ENCODE data around the gene SWT1.
"Not testable (repeated sequence)": the region's sequence is repeated elsewhere in the genome, so short reads cannot be mapped to it uniquely, and the experiment has no call there.

The SWT1 gene

GRCh38 chr1:185293967-185294542, 137.1 kb downstream of the SWT1 start:
- DNase-seq = no peak

GRCh38 chr1:185295091-185295490, 138.1 kb downstream of the SWT1 start:
- DNase-seq = no peak

GRCh38 chr1:185297982-185298381, 141.0 kb downstream of the SWT1 start:
- no peak for DNase-seq

DNA sequence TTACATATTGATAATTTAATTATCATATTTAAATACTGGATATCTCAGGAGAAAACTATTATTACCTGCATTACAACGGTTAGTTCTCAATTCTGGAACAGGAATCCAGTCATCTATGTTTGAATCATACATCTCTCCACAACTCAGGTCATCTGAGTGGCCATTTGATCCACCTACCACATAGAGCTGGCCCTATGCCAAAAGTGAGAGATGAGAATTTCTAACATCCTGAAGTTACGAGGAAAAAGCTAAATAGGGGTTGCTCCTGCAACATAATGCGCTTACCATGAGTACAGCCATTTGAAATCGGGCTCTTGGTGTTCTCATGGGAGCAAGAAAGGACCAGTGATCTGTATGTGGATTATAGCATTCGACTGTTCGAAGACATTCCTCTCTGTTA, 143.2 kb downstream of the SWT1 start:
- DNase-seq = no peak

DNA sequence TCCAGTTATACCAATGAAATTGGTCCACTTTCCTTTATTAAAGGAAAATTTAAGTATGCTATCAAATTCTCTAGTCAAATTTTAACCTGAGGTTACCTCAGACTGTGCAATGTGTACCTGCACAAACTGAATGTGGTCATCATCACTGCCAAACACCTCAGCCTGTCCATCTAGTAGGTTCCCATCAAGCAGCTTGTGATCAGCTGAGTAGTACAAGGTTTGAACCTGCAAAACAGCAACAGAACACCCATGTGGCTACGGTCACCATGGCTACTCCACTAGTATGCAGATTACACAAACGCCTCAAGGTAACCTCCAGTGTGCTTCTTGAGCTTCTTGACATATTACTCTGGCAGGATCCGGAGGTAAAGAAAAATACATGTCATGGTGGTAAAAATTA, 148.5 kb downstream of the SWT1 start:
- no peak for DNase-seq

DNA sequence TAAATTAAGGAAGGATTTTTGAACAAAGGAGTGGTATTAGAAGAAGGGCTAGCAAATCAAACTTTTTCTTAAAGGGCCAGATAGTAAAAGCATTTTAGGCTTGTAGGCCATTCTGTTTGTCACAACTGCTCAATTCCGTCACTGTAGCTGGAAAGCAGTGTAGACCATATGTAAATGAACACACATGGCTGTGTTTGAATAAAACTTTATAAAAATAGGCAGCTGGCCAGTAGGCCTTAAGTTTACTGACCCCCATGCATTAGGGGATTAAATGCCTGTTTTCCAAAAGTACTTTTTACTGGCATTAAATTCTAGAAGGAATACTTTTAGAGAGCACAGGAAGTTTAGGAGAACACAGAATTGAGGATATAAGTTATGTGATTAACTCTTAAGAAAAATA, 151.2 kb downstream of the SWT1 start:
- DNase-seq = no peak

DNA sequence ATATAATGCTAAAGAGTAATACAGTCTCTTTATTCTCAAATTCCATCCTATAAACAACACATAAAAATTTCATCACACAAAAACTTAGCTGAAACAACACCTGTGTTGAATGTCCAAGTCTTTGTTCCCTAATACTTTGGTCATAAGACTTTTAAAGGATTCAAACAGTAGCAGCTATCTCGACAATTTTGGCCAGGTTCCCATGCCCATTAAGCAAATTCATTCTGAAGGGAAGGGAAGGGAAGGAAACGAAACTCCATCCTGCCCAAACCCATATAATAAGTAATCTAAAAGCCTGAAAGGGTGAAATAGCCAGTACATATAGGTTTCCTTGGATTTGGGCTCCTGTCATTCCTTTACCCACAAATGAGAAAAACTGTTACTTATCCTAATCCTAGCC, 152.6 kb downstream of the SWT1 start:
- no peak for DNase-seq

DNA sequence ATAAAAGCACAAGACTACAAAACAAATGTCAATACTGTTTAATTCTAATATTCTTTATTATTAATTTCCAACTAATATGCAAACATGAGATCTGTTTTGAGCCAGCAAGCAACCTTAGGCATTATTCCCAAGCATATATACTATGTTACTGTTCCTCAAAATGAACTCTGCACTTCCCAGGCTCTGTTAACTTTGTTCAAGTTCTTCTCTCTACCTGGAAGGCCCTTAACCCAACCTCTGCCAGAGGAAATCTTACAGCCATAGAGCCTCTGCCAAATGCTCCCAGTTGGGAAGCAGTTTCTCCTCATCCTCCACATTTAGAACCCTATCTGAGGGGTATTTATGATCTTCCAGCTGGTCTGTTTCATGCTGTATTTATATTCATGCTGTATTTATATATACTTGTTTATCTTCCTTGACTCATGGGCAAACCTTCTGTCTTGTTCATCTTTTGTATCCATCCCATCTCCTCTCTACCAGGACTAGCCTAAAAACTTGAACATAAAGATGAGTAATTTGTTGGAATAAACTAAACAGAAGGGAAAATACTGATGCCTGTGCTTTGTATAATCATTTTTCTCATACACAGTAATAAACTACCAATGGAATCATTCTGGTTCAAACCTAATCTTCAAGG, 154.7 kb downstream of the SWT1 start:
- DNase-seq = no peak

DNA sequence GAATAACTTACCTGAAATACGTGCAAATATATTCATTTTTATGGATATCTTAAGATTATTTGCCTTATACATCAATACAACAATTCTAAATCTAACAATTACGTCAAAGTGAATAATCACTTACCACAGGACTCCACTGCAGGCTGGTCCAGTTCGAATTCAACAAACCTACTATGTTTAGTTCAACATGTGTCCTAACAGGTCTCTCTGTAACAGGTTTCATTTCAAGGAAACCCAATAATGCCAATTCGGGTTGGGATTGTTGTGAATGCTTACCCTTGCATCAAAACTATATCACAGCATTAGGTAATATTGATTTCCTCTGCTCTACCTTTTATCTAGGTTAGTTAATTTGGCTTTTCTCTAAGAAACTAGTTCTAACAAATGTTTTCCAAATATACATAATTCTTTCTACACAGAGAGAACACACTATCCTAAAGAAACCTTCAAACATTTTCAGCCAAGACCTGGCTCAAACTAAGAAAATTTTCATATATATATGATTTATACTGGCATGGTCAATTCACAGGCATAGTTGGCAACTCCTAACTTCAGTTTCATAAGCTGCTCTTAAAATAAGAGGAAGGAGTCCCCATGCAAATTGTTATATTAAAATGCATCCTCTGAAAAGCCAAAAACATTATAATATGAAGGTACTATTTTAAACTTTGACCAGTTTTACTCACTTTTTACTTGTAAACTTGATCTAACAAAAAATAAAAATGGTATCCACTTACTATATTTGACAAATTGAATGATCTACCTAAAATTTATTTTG, 155.6 kb downstream of the SWT1 start:
- DNase-seq = no peak

- DNase-seq = no peak
Observed at GRCh38 chr1:185314411-185314810, 157.4 kb downstream of the SWT1 start.

GRCh38 chr1:185315445-185316071, 158.6 kb downstream of the SWT1 start:
- DNase-seq = no peak

DNA sequence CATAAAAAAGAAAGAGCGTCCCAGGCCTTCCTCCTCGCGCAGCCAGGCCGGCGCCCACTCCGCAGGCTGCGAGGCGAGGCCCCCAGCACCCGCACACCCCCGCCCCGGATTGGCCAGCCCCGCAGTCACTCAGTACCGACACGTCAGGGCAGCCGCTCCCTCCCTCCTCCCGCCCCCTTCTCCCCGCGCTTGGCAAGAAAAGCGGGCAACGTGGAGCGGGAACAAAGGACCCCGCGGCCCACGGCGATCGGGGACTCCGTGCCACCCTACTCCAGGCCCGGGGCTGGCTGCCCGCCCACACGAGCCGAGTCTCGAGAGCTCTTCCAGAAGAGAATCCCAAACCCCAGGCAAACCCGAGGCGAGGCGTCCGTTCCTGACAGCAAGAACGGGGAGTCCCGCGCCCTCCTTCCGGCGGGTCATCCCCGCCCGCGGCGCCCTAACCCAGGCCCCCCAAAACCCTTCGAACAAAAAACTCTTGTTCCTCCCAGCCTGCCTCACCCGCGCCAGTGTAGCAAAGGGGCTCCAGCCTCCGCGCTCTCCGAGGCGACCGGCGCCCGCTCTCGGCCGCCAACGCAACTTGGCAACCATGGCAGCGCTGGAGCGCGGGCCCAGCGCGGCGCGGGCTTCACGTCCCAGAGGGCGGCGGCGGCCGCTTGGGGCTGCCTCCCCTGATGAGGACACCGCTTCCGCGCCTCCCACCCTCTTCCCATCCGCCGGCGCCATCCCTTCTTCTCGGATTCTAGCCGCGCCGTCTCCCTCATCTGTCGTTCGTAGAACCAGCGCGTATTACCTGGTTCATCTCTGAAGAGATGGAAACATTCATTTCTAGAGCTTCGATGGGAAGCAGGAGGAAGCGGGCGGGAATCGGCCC, 159.4 kb downstream of the SWT1 start:
- peak; percentile 91 for DNase-seq

DNA sequence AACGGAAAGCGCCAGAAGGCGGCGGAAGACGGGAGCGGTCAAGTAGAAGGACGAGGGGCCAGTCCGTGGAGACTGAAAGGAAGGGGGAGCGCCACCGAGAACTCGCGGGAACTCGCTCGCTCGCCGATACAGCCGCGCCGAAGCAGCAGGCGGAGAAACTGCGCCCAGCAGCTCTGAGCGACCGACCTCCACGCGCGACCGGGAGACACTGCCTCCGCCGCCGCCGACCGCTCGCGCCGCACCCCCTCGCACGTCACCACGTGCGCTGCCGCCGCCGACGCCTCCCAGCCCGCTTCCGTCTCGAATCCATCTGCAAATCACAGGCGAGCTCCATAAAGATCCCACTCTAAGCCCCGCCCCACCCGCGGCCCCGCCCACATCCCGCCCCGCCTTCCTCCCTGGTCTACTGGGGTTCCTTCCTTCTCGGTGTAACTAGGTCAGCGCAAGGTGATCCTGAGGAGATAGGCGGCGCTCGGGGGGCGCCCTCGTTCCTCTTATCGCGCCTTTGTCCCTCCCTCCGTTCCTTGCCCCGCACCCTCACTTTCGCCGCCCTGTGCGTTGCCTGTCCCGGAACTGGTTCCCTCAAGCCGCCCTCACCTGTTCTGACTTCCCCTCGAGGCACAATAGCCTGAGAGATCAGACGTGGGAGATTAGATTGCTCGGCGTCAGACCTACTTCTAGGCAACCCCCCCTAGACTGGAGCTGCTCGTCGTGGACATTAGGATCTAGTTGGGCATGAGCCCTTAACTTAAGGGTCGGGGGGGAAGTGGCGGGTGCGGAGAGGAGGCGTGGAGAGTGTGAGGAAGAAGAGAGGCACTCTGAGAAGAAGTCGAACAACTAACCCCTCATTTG, 160.3 kb downstream of the SWT1 start, which contains the start of gene IVNS1ABP:
IVNS1ABP (minus strand) TSS at position 210 of the 852 bp plus-strand sequence. CDS start 7,750 bp downstream, outside the sequence.
- DNase-seq = peak; percentile 97

GRCh38 chr1:185317886-185318310, 160.9 kb downstream of the SWT1 start:
- peak; percentile 86 for DNase-seq

DNA sequence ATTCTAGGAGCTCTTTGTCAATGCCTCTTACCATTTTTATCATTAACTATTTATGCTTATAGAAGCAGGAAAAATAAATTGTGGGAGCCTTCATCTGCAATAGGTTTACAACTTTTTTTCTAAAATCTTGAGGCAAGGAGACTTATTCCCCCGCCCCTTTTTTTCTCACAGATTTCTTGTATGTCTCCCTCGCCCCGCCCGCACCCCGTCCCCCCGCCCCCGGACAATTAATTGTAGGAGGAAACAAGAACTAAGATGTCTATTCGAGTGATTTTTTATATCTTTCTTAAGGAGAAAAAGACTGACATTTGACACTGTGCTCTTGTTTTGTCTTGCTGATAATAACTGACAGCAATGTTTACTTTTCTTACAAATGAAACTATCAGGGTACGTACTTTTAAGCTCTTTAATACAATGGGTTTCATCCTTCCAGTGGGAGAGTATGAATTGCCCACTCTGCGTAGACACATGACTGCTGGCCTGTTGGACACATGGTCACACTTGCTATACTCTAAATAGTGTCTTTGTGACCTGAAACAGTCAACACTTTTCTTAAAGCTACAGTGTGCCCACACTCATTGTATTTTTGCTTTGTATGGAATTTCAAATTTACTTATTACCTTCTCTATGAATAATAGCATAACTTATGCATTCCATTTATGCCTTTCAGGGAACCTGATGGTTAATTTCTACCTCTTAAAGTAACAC, 161.6 kb downstream of the SWT1 start:
- no peak for DNase-seq

DNA sequence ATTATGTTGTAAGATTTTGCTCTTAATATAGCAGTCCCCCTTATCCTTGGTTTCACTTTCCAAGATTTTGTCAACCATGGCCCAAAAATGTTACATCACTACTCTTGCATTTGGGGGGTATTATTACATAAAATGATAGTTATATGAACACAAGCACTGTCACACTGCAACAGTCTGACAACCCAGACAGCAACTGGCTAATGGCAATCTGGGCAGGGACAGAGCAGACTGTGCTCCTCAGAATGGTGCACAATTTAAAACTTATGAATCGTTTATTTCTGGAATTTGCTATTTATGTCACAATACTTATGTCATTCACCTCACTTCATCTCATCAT, 162.1 kb downstream of the SWT1 start:
- DNase-seq = no peak

GRCh38 chr1:185321104-185321503, 164.1 kb downstream of the SWT1 start:
- not testable (repeated sequence) for DNase-seq

- not testable (repeated sequence) for DNase-seq
Observed at GRCh38 chr1:185321653-185322221, 164.8 kb downstream of the SWT1 start.

- no peak for DNase-seq
Observed at GRCh38 chr1:185322636-185323035, 165.7 kb downstream of the SWT1 start.

DNA sequence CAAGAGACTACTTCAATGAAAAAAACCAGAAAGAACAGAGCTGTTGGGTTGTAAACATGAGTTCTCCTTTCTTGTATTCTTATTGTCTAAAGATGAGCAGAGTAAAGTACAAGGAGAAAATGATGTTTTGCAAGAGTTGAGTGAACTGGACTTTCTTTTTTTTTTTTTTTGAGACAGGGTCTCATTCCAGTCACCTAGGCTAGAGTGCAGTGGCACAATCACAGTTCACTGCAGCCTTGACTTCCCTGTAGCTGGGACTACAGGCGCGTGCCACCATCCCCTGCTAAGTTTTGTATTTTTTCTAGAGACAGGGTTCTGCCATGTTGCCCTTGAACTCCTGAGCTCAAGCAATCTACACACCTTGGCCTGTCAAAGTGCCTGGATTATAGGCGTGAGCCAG, 167.2 kb downstream of the SWT1 start:
- no peak for DNase-seq

DNA sequence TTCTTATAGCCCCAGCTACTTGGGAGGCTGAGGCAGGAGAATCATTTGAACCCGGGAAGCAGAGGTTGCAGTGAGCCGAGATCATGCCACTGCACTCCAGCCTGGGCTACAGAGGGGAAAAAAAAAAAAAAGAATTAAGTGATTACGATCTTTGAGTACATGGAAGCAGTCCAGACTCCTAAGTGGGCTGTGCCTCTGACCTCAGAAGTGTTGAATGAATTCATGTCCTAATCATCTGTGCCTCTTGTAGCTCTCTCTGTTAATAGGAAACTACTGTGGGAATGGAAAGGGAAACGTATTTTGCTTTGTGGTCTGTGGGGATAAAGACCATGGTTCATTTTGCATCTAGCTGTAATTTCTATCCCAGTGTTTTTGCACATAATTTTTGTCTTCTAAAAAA, 168.4 kb downstream of the SWT1 start:
- DNase-seq = no peak
